ENCODE results near the gene INO80. TPM values are rescaled to one million over a fixed set of nuclear protein-coding genes. Genes with fewer than 3 reads are reported as not detected.

INO80 gene
- total RNA-seq, 1 experiment from 2014 or later = 15.3 TPM

DNA sequence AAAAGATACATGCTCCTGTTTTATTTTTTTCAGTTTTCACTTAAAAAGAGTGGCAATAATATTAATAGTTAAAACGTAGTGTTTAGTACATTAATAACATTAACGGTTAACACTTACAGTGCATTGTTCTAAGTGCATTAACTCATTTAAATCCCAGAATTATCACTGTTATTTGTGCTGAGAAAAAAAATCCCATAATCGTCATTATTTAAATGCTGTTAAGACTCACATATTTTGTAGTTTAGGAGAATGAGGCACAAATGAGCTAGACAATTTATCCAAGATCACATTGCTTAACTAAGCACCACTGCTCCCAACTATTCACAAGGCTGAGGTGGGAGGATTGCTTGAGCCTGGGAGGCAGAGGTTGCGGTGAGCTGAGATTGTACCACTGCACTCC is 127.9 kb downstream of the INO80 start:
- intact Hi-C loops (cut with micrococcal nuclease; ENCODE audit: unreplicated experiment) = no loop called here
- no TSS peak for BruUV-seq (replicated peaks)
- no peaks in the 10 kb centered on the region for H3K9me3 Mint-ChIP-seq (ENCODE audit: low read depth, unreplicated experiment)
- H3K27me3 Mint-ChIP-seq (ENCODE audit: unreplicated experiment) = no peaks in the 10 kb centered on the region
- H3K36me3 Mint-ChIP-seq (ENCODE audit: insufficient read depth, unreplicated experiment) = peaks cover 17% of the 10 kb centered on the region
- CTCF ChIA-PET = interaction anchor here (0.7 kb wide), 1 partner anchor 94 kb away, joined by 3 read pairs; no protein-coding TSS in a partner anchor
- DNase-seq = no peak
- no peak overlapping the region for H3K4me3 Mint-ChIP-seq (ENCODE audit: low read depth, unreplicated experiment)
- H3K4me1 Mint-ChIP-seq (ENCODE audit: low read depth, unreplicated experiment) = no peaks in the 10 kb centered on the region
- H3K27ac Mint-ChIP-seq (ENCODE audit: unreplicated experiment) = no peak overlapping the region
- TF ChIP-seq, protein P1, sequence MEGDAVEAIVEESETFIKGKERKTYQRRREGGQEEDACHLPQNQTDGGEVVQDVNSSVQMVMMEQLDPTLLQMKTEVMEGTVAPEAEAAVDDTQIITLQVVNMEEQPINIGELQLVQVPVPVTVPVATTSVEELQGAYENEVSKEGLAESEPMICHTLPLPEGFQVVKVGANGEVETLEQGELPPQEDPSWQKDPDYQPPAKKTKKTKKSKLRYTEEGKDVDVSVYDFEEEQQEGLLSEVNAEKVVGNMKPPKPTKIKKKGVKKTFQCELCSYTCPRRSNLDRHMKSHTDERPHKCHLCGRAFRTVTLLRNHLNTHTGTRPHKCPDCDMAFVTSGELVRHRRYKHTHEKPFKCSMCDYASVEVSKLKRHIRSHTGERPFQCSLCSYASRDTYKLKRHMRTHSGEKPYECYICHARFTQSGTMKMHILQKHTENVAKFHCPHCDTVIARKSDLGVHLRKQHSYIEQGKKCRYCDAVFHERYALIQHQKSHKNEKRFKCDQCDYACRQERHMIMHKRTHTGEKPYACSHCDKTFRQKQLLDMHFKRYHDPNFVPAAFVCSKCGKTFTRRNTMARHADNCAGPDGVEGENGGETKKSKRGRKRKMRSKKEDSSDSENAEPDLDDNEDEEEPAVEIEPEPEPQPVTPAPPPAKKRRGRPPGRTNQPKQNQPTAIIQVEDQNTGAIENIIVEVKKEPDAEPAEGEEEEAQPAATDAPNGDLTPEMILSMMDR (IDR thresholded peaks at IDR 0.05; ENCODE audit: unreplicated experiment) = no peak

DNA sequence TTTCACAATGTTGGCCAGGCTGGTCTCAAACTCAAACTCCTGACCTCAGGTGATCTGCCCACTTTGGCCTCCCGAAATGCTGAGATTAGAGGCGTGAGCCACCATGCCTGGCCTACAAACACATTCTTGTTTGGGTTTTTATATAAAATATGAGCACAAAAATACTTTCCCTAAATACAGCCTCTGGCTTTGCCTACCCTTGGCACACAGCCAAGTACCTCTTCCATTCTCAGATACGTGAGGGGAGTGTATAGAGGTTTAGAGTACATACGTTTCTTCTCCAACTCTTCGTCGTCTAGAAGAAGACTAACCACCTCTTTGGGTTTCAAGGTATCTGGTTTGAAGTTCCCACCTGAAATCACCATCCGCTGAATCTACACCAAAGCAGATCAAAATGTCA is 129.3 kb downstream of the INO80 start:
- H3K36me3 Mint-ChIP-seq (ENCODE audit: insufficient read depth, unreplicated experiment) = peaks cover 21% of the 10 kb centered on the region
- CTCF ChIA-PET = no interaction called here

DNA sequence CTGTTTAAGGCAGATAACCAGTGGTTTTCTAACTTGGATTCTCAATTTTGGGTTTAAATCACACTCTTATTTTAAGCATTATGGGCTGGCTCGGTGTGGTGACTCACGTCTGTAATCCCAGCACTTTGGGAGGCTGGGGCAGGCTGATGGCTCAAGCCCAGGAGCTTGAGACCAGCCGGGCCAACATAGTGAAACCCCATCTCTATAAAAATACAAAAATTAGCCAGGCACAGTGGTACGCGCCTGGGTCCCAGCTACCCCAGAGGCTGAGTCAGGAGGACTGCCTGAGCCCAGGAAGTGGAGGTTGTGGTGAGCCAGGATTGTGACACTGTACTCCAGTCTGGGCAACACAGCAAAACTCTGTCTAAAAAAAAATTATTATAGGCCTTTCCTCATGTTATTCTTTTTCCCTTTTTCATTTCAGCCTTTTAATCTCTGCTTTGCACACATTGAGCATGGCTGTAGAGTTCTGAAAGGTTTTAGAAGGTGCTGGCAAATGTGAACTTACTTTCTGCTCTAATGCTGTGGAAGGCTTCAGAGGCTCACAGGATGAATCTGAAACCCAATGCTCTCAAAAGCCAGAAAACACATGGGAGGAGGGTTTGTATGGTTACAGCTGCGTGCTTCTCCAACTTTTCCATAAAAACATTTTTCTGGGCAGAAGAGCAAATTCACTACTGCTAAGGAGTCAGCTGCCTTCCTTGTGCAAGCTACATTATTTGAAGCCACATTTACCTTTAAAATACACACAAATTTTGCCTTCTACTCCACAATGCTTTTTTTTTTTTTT is 130.3 kb downstream of the INO80 start:
- CTCF ChIA-PET = no interaction called here
- Mint-ChIP-seq H3K9me3 (ENCODE audit: low read depth, unreplicated experiment) (no peaks in the 10 kb centered on the region), H3K27me3 (ENCODE audit: unreplicated experiment) (no peaks in the 10 kb centered on the region), H3K36me3 (ENCODE audit: insufficient read depth, unreplicated experiment) (peaks cover 18% of the 10 kb centered on the region), H3K4me1 (ENCODE audit: low read depth, unreplicated experiment) (no peaks in the 10 kb centered on the region), H3K27ac (ENCODE audit: unreplicated experiment) (no peak overlapping the region), H3K4me3 (ENCODE audit: low read depth, unreplicated experiment) (no peak overlapping the region)
- no TSS peak for BruUV-seq (replicated peaks)
- TF ChIP-seq, protein P1 (IDR thresholded peaks at IDR 0.05; ENCODE audit: unreplicated experiment) = no peak
- intact Hi-C loops (cut with micrococcal nuclease; ENCODE audit: unreplicated experiment) = no loop called here
- DNase-seq = no peak

More for the DNA sequence above, 129.3 kb downstream of the INO80 start:
- no peak for DNase-seq
- TF ChIP-seq, protein P1 (IDR thresholded peaks at IDR 0.05; ENCODE audit: unreplicated experiment) = no peak
- intact Hi-C loops (cut with micrococcal nuclease; ENCODE audit: unreplicated experiment) = no loop called here
- Mint-ChIP-seq H3K4me1 (ENCODE audit: low read depth, unreplicated experiment) (no peaks in the 10 kb centered on the region), H3K9me3 (ENCODE audit: low read depth, unreplicated experiment) (no peaks in the 10 kb centered on the region), H3K27ac (ENCODE audit: unreplicated experiment) (no peak overlapping the region), H3K4me3 (ENCODE audit: low read depth, unreplicated experiment) (no peak overlapping the region), H3K27me3 (ENCODE audit: unreplicated experiment) (no peaks in the 10 kb centered on the region)
- no TSS peak for BruUV-seq (replicated peaks)

DNA sequence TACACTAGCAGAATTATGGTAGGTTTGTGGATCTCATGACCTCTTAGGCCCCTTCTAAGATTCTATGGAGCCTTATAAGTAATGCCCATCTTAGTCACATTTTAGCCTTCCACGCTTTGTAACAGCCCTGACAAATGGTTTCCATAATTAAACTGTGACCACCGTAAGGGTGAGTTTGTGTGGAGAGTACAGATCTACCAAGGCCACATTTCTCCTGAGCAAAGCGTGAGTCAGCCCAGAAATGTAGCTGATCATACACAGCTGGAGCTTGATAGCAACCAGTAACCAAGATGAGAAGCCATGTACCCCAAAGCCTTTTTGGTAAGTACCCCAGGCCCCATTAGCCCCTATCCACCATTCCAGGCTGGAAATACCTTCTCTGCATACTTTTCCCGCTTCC is 131.1 kb downstream of the INO80 start:
- Mint-ChIP-seq H3K4me3 (ENCODE audit: low read depth, unreplicated experiment) (no peak overlapping the region), H3K36me3 (ENCODE audit: insufficient read depth, unreplicated experiment) (peaks cover 18% of the 10 kb centered on the region), H3K27me3 (ENCODE audit: unreplicated experiment) (no peaks in the 10 kb centered on the region), H3K27ac (ENCODE audit: unreplicated experiment) (no peak overlapping the region), H3K9me3 (ENCODE audit: low read depth, unreplicated experiment) (no peaks in the 10 kb centered on the region), H3K4me1 (ENCODE audit: low read depth, unreplicated experiment) (no peaks in the 10 kb centered on the region)
- CTCF ChIA-PET = no interaction called here
- no TSS peak for BruUV-seq (replicated peaks)
- TF ChIP-seq, protein P1 (IDR thresholded peaks at IDR 0.05; ENCODE audit: unreplicated experiment) = no peak
- intact Hi-C loops (cut with micrococcal nuclease; ENCODE audit: unreplicated experiment) = no loop called here
- no peak for DNase-seq
